OCI-LY3 (cell line): ENCODE data around the gene PTGR3.

Experiments
- EZH2phosphoT487 ChIP-seq: fragments of 200-600 bp; shearing (Covaris generic); IDR thresholded peaks from 2 replicates; pipeline ENCODE4 v1.6.1; 2018; ENCODE audit warnings: antibody characterized with exemption, mixed run types, low read depth
- TF ChIP-seq, protein P1 (sequence below): fragments of 200-600, 300-600 bp; sonication (generic); IDR thresholded peaks from 2 replicates; pipeline ENCODE4 v1.5.1; 2014; ENCODE audit warnings: antibody characterized with exemption, low read length, low read depth

DNA sequence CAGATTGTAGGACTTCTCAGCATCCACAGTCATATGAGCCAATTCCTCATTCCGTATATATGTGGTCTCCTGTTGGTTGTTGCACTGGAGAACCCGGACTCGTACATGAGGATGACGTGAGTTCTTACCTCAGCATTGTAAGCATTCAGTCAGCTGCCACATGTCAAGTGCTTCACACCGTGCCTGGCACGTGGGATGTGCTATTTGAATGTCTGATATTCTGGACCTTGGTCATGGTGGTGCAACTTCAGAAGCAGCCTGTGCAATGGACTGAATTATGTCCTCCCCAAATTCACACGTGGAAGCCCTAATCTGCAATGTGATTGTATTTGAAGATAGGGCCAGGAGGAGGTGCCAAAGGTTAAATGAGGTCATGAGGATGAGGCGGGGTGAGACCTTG is 32.1 kb downstream of the PTGR3 start:
- TF ChIP-seq, protein P1, sequence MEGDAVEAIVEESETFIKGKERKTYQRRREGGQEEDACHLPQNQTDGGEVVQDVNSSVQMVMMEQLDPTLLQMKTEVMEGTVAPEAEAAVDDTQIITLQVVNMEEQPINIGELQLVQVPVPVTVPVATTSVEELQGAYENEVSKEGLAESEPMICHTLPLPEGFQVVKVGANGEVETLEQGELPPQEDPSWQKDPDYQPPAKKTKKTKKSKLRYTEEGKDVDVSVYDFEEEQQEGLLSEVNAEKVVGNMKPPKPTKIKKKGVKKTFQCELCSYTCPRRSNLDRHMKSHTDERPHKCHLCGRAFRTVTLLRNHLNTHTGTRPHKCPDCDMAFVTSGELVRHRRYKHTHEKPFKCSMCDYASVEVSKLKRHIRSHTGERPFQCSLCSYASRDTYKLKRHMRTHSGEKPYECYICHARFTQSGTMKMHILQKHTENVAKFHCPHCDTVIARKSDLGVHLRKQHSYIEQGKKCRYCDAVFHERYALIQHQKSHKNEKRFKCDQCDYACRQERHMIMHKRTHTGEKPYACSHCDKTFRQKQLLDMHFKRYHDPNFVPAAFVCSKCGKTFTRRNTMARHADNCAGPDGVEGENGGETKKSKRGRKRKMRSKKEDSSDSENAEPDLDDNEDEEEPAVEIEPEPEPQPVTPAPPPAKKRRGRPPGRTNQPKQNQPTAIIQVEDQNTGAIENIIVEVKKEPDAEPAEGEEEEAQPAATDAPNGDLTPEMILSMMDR: no peak
- no peak for TF ChIP-seq EZH2phosphoT487
